MCF 10A (cell line): Measurements from ENCODE around the gene MAMDC4. TPM values are rescaled to one million over a fixed set of nuclear protein-coding genes. Genes with fewer than 3 reads are reported as not detected.
"Not testable (repeated sequence)": the region's sequence is repeated elsewhere in the genome, so short reads cannot be mapped to it uniquely, and the experiment has no call there.

Experiments
- BruUV-seq: library from RNA; stranded (reverse); fragments of 400-500 nt; replicated peaks from 2 replicates; lab custom pipeline; 2021; lab: Mats Ljungman, UMichigan
- CTCF ChIA-PET: fragments of 300-600 bp; sonication (Branson Sonifier 250); formaldehyde crosslinking; extraction: SDS; loops from one replicate; lab custom pipeline; 2021; ENCODE audit warnings: antibody characterized with exemption, inconsistent platforms; lab: Yijun Ruan, JAX
- POLR2A ChIA-PET: fragments of 300-600, 350-650 bp; sonication (Branson Sonifier 250); formaldehyde crosslinking; extraction: SDS; loops from one replicate; lab custom pipeline; 2020; ENCODE audit warnings: antibody characterized with exemption, inconsistent platforms; lab: Yijun Ruan, JAX
- DNase-seq: peaks from one replicate; pipeline ENCODE4 v3.0.0-alpha.2; 2018; ENCODE audit not compliant: unreplicated experiment
- H3K27ac Mint-ChIP-seq: one replicate; pipeline ENCODE4 v1.8.0; 2022; ENCODE audit warnings: mild to moderate bottlenecking, low read depth, mixed read lengths; ENCODE audit not compliant: unreplicated experiment
- H3K27me3 Mint-ChIP-seq: one replicate; pipeline ENCODE4 v1.8.0; 2022; ENCODE audit warnings: mixed read lengths; ENCODE audit not compliant: insufficient read depth, unreplicated experiment
- H3K36me3 Mint-ChIP-seq: one replicate; pipeline ENCODE4 v1.8.0; 2022; ENCODE audit warnings: mild to moderate bottlenecking, moderate library complexity, mixed read lengths; ENCODE audit not compliant: insufficient read depth, unreplicated experiment
- H3K4me1 Mint-ChIP-seq: one replicate; pipeline ENCODE4 v1.8.0; 2022; ENCODE audit warnings: mixed read lengths; ENCODE audit not compliant: insufficient read depth, unreplicated experiment
- H3K4me3 Mint-ChIP-seq: one replicate; pipeline ENCODE4 v1.8.0; 2022; ENCODE audit warnings: mild to moderate bottlenecking, moderate library complexity, mixed read lengths; ENCODE audit not compliant: unreplicated experiment
- H3K9me3 Mint-ChIP-seq: one replicate; pipeline ENCODE4 v1.8.0; 2022; ENCODE audit warnings: mixed read lengths; ENCODE audit not compliant: unreplicated experiment
- intact Hi-C: fragments of 100-400 bp; cut with micrococcal nuclease; formaldehyde crosslinking; loops from 2 replicates; pipeline ENCODE4 v1.14.1; 2022
- total RNA-seq: library from RNA; stranded (reverse); gene quantifications from 2 replicates; pipeline ENCODE4 v1.2.3, GENCODE V29; 2022
- TF ChIP-seq, protein P1 (sequence below): fragments of 200-600 bp; IDR thresholded peaks from one replicate; pipeline ENCODE4 v1.8.0; 2022; ENCODE audit warnings: antibody characterized with exemption, mild to moderate bottlenecking; ENCODE audit not compliant: unreplicated experiment

MAMDC4 gene
- total RNA-seq, 1 experiment from 2014 or later: 14.1 TPM

DNA sequence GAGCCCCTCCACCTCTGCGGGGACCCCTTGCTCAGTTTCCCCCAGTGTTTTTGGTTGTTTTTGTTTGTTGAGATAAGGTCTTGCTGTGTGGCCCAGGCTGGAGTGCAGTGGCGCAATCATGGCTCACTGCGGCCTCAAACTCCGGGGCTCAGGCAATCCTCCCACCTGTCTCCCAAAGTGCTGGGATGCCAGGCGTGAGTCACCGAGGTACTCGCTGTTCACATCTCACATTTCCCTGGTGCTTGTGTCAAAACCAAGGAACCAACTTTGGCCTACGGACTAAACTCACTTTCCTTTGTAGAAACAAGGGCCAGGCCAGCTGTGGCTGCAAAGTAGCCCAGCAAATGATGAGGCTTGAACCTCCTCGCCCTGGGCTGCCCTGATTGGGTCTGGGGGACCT lies 19.6 kb upstream of the MAMDC4 start:
- intact Hi-C loops: no loop called here
- Mint-ChIP-seq H3K27me3 (no peaks in the 10 kb centered on the region), H3K4me3 (no peak overlapping the region), H3K9me3 (no peaks in the 10 kb centered on the region), H3K27ac (no peak overlapping the region), H3K4me1 (no peaks in the 10 kb centered on the region), H3K36me3 (peaks cover 36% of the 10 kb centered on the region)
- POLR2A ChIA-PET: interaction anchor here (0.8 to 1.4 kb wide), 2 partner anchors 10 to 22 kb away, joined by 3 to 5 read pairs; no protein-coding TSS in a partner anchor
- BruUV-seq: no TSS peak
- TF ChIP-seq, protein P1, sequence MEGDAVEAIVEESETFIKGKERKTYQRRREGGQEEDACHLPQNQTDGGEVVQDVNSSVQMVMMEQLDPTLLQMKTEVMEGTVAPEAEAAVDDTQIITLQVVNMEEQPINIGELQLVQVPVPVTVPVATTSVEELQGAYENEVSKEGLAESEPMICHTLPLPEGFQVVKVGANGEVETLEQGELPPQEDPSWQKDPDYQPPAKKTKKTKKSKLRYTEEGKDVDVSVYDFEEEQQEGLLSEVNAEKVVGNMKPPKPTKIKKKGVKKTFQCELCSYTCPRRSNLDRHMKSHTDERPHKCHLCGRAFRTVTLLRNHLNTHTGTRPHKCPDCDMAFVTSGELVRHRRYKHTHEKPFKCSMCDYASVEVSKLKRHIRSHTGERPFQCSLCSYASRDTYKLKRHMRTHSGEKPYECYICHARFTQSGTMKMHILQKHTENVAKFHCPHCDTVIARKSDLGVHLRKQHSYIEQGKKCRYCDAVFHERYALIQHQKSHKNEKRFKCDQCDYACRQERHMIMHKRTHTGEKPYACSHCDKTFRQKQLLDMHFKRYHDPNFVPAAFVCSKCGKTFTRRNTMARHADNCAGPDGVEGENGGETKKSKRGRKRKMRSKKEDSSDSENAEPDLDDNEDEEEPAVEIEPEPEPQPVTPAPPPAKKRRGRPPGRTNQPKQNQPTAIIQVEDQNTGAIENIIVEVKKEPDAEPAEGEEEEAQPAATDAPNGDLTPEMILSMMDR: no peak
- peak; percentile 62 for DNase-seq
- CTCF ChIA-PET: interaction anchor here (1.0 kb wide), 2 partner anchors 10 to 40 kb away, joined by 3 read pairs; partner anchors contain the start of gene AJM1

DNA sequence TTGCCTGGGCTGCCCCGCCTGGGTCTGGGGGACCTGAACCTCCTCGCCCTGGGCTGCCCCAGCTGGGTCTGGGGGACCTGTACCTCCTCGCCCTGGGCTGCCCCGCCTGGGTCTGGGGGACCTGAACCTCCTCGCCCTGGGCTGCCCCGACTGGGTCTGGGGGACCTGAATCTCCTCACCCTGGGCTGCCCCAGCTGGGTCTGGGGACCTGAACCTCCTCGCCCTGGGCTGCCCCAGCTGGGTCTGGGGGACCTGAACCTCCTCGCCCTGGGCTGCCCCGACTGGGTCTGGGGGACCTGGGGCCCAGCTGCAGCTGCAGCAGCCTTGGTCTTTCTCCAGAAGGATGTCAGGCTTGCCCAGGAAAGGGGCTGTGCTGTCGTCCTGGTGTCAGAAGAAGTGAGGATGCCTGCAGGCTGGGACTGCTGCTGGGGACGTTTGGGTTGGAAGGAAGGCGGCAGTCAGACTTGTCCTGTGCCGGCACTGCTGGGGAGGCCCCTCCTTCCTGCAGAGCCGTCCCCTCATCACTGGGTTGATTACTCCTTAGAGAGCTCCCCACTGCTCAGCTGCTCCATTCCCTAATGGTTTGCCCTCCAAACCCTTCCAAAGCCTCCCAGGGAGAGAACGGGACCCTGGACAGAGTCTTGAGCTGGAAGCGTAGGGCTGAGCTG lies 18.6 kb upstream of the MAMDC4 start:
- intact Hi-C loops, H3K27ac Mint-ChIP-seq, H3K4me3 Mint-ChIP-seq, H3K4me1 Mint-ChIP-seq, H3K9me3 Mint-ChIP-seq, DNase-seq, BruUV-seq, H3K27me3 Mint-ChIP-seq: not testable (repeated sequence)
- POLR2A ChIA-PET: interaction anchor here (1.2 to 1.9 kb wide), 2 partner anchors 14 to 23 kb away, joined by 3 to 5 read pairs; no protein-coding TSS in a partner anchor
- CTCF ChIA-PET: interaction anchor here (0.6 to 2.7 kb wide), 3 partner anchors 9 to 12 kb away, joined by 3 to 8 read pairs (median 6); partner anchors contain the start of gene AJM1
- peaks cover 36% of the 10 kb centered on the region for H3K36me3 Mint-ChIP-seq

DNA sequence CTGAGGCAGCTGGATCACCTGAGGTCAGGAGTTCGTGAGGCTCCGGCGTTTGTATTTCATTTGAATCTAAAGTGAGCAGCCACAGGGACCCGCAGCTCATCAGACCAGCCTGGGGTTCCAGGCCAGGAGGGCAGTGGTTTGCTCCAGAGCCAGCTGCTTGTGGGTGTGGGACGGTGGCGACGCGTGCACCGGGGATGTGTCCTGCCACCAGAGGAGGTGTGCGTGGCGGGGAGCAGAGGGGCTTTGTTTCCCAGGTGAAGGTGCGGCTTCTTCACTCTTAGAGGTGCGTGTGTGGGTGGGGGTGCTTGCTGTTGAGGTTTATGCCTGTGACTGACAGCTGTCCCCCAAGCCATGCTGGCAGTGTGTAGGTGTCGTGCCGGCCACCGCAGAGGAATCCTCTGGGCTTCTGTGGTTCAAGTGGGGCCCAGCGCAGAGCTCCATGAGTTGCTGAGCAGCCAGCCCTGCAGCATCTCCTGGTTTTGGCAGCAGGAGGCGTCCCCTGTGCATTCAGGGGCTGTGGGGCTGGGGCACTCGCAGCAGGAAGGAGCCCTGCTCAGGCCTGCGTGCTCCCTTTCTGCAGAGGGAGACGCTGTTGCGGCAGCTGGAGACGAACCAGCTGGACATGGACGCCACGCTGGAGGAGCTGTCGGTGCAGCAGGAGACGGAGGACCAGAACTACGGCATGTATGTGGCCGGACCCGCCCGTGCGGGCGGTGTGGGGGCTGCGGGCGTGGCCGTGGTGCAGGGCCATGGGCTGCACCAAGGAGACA lies 16.8 kb upstream of the MAMDC4 start:
- no TSS peak for BruUV-seq
- Mint-ChIP-seq H3K4me3 (no peak overlapping the region), H3K9me3 (no peaks in the 10 kb centered on the region), H3K27ac (peak overlapping the region; percentile 35), H3K36me3 (peaks cover 38% of the 10 kb centered on the region), H3K27me3 (no peaks in the 10 kb centered on the region), H3K4me1 (peaks cover 13% of the 10 kb centered on the region)
- CTCF ChIA-PET: interaction anchor here (2.7 kb wide), 1 partner anchor 9 kb away, joined by 8 read pairs; no protein-coding TSS in a partner anchor
- POLR2A ChIA-PET: interaction anchor here (0.6 to 1.9 kb wide), 4 partner anchors 12 to 431 kb away, joined by 3 to 5 read pairs (median 3); no protein-coding TSS in a partner anchor
- TF ChIP-seq, protein P1: no peak
- intact Hi-C loops: no loop called here
- DNase-seq: no peak

DNA sequence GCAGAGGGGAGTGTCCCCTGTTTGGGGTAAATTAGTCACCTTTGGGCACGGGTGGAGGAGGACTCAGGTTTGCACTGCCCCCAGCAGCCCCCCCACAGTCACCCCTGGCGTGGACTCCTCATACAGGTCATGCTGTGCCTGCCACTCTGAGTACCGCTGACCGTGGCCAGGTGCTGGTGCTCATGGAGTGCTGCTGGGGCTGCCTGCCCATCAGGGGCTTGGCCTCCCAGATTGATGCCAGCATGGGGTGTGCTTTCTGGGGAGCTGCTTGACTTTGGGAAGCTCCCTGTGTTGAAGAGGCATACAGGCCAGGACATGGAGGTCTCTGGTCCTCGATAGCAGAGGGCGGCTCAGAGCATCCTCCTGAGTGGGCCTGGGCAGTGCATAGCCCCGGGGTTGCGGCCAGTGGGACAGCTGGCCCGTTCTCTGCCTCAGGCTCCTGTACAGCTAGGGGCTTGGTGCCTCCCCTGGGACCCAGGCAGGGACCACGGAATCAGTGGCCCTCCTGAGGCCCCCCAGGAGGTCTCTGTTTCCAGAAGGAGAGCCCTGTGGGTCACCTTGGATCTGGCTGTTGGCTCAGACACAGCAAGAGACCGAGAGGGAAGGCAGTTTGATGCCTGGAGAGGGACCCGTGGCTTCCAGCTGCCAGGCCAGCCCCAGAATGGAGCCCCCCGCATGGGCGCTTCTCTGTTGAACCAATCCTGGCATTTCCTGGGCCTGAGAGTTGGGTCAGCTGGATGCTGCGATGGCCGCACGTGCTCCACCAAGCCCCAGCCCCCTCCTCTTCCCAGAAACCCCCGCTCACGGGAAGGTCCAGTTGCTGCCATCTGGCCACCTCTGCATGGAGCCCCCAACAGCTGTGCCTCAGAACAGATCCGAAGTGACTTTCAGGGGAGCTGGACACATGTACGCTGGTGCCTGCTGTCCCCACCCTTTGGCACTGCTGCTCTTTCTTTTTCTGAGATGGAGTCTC lies 15.9 kb upstream of the MAMDC4 start:
- Mint-ChIP-seq H3K9me3 (no peaks in the 10 kb centered on the region), H3K27me3 (no peaks in the 10 kb centered on the region), H3K27ac (no peak overlapping the region), H3K4me3 (no peak overlapping the region), H3K36me3 (peaks cover 38% of the 10 kb centered on the region), H3K4me1 (peaks cover 17% of the 10 kb centered on the region)
- TF ChIP-seq, protein P1: no peak
- CTCF ChIA-PET: interaction anchor here (0.6 to 2.7 kb wide), 2 partner anchors 8 to 15 kb away, joined by 3 to 8 read pairs; no protein-coding TSS in a partner anchor
- intact Hi-C loops: no loop called here
- POLR2A ChIA-PET: interaction anchor here (0.6 to 1.1 kb wide), 2 partner anchors 30 to 431 kb away, joined by 3 read pairs; no protein-coding TSS in a partner anchor
- no TSS peak for BruUV-seq
- DNase-seq: no peak
